Measurements from ENCODE around the gene ELL. TPM values are rescaled to one million over a fixed set of nuclear protein-coding genes. Genes with fewer than 3 reads are reported as not detected.

The ELL gene
- total and polyA plus RNA-seq, 7 donors = 6.2 to 20.2 (median 11.5) TPM

GRCh38 chr19:18486746-18487145, 35.1 kb downstream of the ELL start:
- H3K4me1 ChIP-seq = peaks cover 0 to 60% (median 52%) of the 10 kb centered on the region in 4 donors
- H3K27ac ChIP-seq = peak overlapping the region in 1 of 4 donors; percentile 69
- TF ChIP-seq CTCF (IDR thresholded peaks at IDR 0.05) (no peak), POLR2A (IDR thresholded peaks at IDR 0.05) (no peak), EP300 (IDR thresholded peaks at IDR 0.05) (no peak)
- H3K9me3 ChIP-seq = no peaks in the 10 kb centered on the region
- intact Hi-C loops (cut with DNase I) = no loop called here
- H3K4me3 ChIP-seq = no peak overlapping the region
- no peak for DNase-seq
- H3K27me3 ChIP-seq = no peaks in the 10 kb centered on the region
- WGBS, 2 donors = 86 to 93% methylated on average over 8 of the region's 8 CpGs
- H3K36me3 ChIP-seq = no peaks in the 10 kb centered on the region

- no peaks in the 10 kb centered on the region for H3K9me3 ChIP-seq
- peaks cover 0 to 76% (median 66%) of the 10 kb centered on the region in 4 donors for H3K4me1 ChIP-seq
- intact Hi-C loops (cut with DNase I) = no loop called here
- no peak for DNase-seq
- H3K27ac ChIP-seq = peak overlapping the region in 1 of 4 donors; percentile 69
- H3K4me3 ChIP-seq = no peak overlapping the region
- H3K36me3 ChIP-seq = no peaks in the 10 kb centered on the region
- H3K27me3 ChIP-seq = no peaks in the 10 kb centered on the region
- TF ChIP-seq POLR2A (IDR thresholded peaks at IDR 0.05) (no peak), EP300 (IDR thresholded peaks at IDR 0.05) (no peak), CTCF (IDR thresholded peaks at IDR 0.05) (no peak)
- 89 to 95% methylated on average over 5 of the region's 5 CpGs for WGBS, 2 donors
Observed at GRCh38 chr19:18484992-18485391, 36.9 kb downstream of the ELL start.

GRCh38 chr19:18483119-18483890, 38.6 kb downstream of the ELL start:
- Histone ChIP-seq H3K4me1 (peaks cover 0 to 79% (median 67%) of the 10 kb centered on the region in 4 donors), H3K27ac (no peak overlapping the region), H3K27me3 (no peaks in the 10 kb centered on the region), H3K4me3 (no peak overlapping the region), H3K36me3 (no peaks in the 10 kb centered on the region), H3K9me3 (no peaks in the 10 kb centered on the region)
- intact Hi-C loops (cut with DNase I) = no loop called here
- 72 to 78% methylated on average over 12 of the region's 12 CpGs for WGBS, 2 donors
- TF ChIP-seq EP300 (IDR thresholded peaks at IDR 0.05) (no peak), POLR2A (IDR thresholded peaks at IDR 0.05) (no peak), POLR2AphosphoS5 (IDR thresholded peaks at IDR 0.05) (no peak), CTCF (IDR thresholded peaks at IDR 0.05) (no peak)
- DNase-seq = no peak

GRCh38 chr19:18481505-18482222, 40.2 kb downstream of the ELL start:
- WGBS, 2 donors = 93% methylated on average over 12 of the region's 12 CpGs
- H3K9me3 ChIP-seq = no peaks in the 10 kb centered on the region
- TF ChIP-seq POLR2AphosphoS5 (IDR thresholded peaks at IDR 0.05) = no peak
- TF ChIP-seq POLR2A (IDR thresholded peaks at IDR 0.05) = no peak
- no peak for TF ChIP-seq EP300 (IDR thresholded peaks at IDR 0.05)
- TF ChIP-seq CTCF (IDR thresholded peaks at IDR 0.05) = no peak
- H3K36me3 ChIP-seq = no peaks in the 10 kb centered on the region
- intact Hi-C loops (cut with DNase I) = loop anchor here (2.0 kb wide), 1 partner anchor 37 kb away; no protein-coding TSS in a partner anchor
- no peaks in the 10 kb centered on the region for H3K27me3 ChIP-seq
- no peak overlapping the region for H3K4me3 ChIP-seq
- H3K4me1 ChIP-seq = peaks cover 0 to 70% (median 56%) of the 10 kb centered on the region in 4 donors
- no peak overlapping the region for H3K27ac ChIP-seq
- DNase-seq = no peak

Data from sigmoid colon (tissue), 7 donors.